Peyer's patch (tissue), 4 donors: ENCODE results near the gene SSH2.

Experiments
- POLR2A ChIP-seq, 2 donors: fragments of 450-650 bp; IDR thresholded peaks; one replicate each; pipeline ENCODE4 v1.5.1; 2017; ENCODE audit warnings: antibody characterized with exemption in 2 of 2, mild to moderate bottlenecking in 2 of 2, moderate library complexity in 2 of 2
- TF ChIP-seq, protein P1 (sequence below), 6 experiments: fragments of 450-650 bp in 4 of 6; fragments of 200-600 bp in 2 of 6; sonication (generic) in 1 of 6; IDR thresholded peaks; one replicate each; pipeline ENCODE4 v1.5.1; 2017 to 2019; ENCODE audit warnings: antibody characterized with exemption in 6 of 6, mild to moderate bottlenecking in 3 of 6, moderate library complexity in 1 of 6

DNA sequence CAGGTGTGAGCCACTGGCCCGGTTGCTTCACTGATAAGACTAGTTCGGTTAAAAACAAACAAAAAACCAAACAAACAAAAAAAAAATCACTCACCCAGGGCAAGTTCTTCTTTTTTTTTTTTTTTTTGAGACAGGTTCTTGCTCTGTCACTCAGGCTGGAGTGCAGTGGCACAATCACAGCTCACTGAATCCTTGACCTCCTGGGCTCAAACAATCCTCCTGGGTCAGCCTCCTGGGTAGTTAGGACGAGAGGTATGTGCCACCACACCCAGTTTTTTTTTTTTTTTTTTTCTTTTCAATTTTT, 187.9 kb downstream of the SSH2 start:
- TF ChIP-seq, protein P1, sequence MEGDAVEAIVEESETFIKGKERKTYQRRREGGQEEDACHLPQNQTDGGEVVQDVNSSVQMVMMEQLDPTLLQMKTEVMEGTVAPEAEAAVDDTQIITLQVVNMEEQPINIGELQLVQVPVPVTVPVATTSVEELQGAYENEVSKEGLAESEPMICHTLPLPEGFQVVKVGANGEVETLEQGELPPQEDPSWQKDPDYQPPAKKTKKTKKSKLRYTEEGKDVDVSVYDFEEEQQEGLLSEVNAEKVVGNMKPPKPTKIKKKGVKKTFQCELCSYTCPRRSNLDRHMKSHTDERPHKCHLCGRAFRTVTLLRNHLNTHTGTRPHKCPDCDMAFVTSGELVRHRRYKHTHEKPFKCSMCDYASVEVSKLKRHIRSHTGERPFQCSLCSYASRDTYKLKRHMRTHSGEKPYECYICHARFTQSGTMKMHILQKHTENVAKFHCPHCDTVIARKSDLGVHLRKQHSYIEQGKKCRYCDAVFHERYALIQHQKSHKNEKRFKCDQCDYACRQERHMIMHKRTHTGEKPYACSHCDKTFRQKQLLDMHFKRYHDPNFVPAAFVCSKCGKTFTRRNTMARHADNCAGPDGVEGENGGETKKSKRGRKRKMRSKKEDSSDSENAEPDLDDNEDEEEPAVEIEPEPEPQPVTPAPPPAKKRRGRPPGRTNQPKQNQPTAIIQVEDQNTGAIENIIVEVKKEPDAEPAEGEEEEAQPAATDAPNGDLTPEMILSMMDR (IDR thresholded peaks at IDR 0.05) = no peak
- TF ChIP-seq POLR2A (IDR thresholded peaks at IDR 0.05) = no peak
